Body of pancreas (tissue), 4 donors: Measurements from ENCODE around the gene ABCA8.

Experiments used
- POLR2A ChIP-seq, 3 donors: fragments of 450-650 bp; IDR thresholded peaks; one replicate each; pipeline ENCODE4 v1.6.1; 2016; ENCODE audit warnings: antibody characterized with exemption in 3 of 3, mild to moderate bottlenecking in 2 of 3
- TF ChIP-seq, protein P1 (sequence below), 7 experiments: fragments of 450-650 bp in 4 of 7; fragments of 200-600 bp in 3 of 7; sonication (generic) in 3 of 7; IDR thresholded peaks; one replicate each; pipeline ENCODE4 v1.5.1; 2016 to 2019; ENCODE audit warnings: antibody characterized with exemption in 7 of 7

DNA sequence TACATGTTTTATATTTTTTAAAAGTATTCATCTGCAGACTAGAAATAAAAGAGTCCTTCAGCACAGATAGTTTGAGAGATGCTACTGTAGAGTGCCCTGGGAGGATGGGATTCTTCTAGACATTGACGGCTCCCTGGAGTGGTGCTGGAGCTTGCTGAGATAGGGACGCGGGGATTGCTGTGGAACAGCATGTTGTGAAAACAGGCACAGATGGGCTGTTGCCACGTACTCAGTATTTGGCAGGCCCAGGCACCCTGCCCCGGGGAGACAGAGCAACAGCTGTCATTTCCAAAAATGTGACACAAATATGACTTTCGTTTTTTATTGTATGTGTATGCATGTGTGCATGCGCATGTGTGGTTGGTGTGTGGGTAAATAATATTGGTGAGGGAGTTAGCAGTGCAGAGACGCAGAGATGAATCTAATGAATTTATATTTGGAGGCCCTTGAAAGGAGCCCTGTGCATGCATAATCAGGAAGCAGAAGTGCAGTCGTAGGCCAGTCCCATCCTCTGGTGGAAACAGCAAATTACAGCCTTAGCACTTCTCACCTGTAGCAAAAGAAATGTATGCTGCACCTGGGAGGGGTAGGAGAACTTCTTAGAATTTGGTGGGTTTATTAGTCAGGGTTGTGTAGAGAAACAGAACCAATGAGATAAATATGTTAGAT, 6.2 kb upstream of the ABCA8 start:
- TF ChIP-seq, protein P1, sequence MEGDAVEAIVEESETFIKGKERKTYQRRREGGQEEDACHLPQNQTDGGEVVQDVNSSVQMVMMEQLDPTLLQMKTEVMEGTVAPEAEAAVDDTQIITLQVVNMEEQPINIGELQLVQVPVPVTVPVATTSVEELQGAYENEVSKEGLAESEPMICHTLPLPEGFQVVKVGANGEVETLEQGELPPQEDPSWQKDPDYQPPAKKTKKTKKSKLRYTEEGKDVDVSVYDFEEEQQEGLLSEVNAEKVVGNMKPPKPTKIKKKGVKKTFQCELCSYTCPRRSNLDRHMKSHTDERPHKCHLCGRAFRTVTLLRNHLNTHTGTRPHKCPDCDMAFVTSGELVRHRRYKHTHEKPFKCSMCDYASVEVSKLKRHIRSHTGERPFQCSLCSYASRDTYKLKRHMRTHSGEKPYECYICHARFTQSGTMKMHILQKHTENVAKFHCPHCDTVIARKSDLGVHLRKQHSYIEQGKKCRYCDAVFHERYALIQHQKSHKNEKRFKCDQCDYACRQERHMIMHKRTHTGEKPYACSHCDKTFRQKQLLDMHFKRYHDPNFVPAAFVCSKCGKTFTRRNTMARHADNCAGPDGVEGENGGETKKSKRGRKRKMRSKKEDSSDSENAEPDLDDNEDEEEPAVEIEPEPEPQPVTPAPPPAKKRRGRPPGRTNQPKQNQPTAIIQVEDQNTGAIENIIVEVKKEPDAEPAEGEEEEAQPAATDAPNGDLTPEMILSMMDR (IDR thresholded peaks at IDR 0.05), result no peak
- TF ChIP-seq POLR2A (IDR thresholded peaks at IDR 0.05), result no peak
